GM19397 (cell line): Measurements from ENCODE around the gene PRR16.
A peak's percentile ranks its signal among the peaks of the same experiment; 100 is the strongest.
"Not testable (repeated sequence)": the region's sequence is repeated elsewhere in the genome, so short reads cannot be mapped to it uniquely, and the experiment has no call there.

ENCODE experiments used
- ATAC-seq: cut with Tn5 transposase; IDR thresholded peaks from one replicate; pipeline ENCODE4 v1.9.1; 2021; ENCODE audit warnings: mild to moderate bottlenecking, moderate library complexity; ENCODE audit not compliant: unreplicated experiment

PRR16 gene

GRCh38 chr5:120632430-120632829, 168.3 kb downstream of the PRR16 start:
- no peak for ATAC-seq

- ATAC-seq: no peak
Measured at GRCh38 chr5:120638449-120638848, 174.3 kb downstream of the PRR16 start.

- ATAC-seq: no peak
Measured at GRCh38 chr5:120640778-120641177, 176.7 kb downstream of the PRR16 start.

- ATAC-seq: no peak
Measured at GRCh38 chr5:120644516-120644915, 180.4 kb downstream of the PRR16 start.

- no peak for ATAC-seq
Measured at GRCh38 chr5:120655828-120656435, 191.8 kb downstream of the PRR16 start.

- ATAC-seq: no peak
Measured at GRCh38 chr5:120657104-120657503, 193.0 kb downstream of the PRR16 start.

GRCh38 chr5:120677481-120677880, 213.4 kb downstream of the PRR16 start:
- ATAC-seq: no peak

- ATAC-seq: no peak
Measured at GRCh38 chr5:120678279-120678678, 214.2 kb downstream of the PRR16 start.

- no peak for ATAC-seq
Measured at GRCh38 chr5:120682851-120683250, 218.8 kb downstream of the PRR16 start.

- ATAC-seq: no peak
Measured at GRCh38 chr5:120683580-120683979, 219.5 kb downstream of the PRR16 start.

GRCh38 chr5:120684213-120684612, 220.1 kb downstream of the PRR16 start:
- ATAC-seq: no peak

GRCh38 chr5:120684749-120685415, 220.8 kb downstream of the PRR16 start:
- ATAC-seq: peak; percentile 50

GRCh38 chr5:120690621-120691407, 226.7 kb downstream of the PRR16 start:
- ATAC-seq: no peak

- no peak for ATAC-seq
Measured at GRCh38 chr5:120692325-120692724, 228.2 kb downstream of the PRR16 start.

- no peak for ATAC-seq
Measured at GRCh38 chr5:120695368-120695880, 231.3 kb downstream of the PRR16 start.

GRCh38 chr5:120697147-120697546, 233.0 kb downstream of the PRR16 start:
- ATAC-seq: no peak

GRCh38 chr5:120697670-120698327, 233.7 kb downstream of the PRR16 start:
- not testable (repeated sequence) for ATAC-seq

- not testable (repeated sequence) for ATAC-seq
Measured at GRCh38 chr5:120700653-120701052, 236.6 kb downstream of the PRR16 start.

- not testable (repeated sequence) for ATAC-seq
Measured at GRCh38 chr5:120702817-120703538, 238.9 kb downstream of the PRR16 start.

- ATAC-seq: no peak
Measured at GRCh38 chr5:120703918-120704587, 240.0 kb downstream of the PRR16 start.
